ENCODE measurements around the gene NINJ2. TPM values are rescaled to one million over a fixed set of nuclear protein-coding genes. Genes with fewer than 3 reads are reported as not detected.
"Not testable (repeated sequence)": the region's sequence is repeated elsewhere in the genome, so short reads cannot be mapped to it uniquely, and the experiment has no call there.

The NINJ2 gene, protein sequence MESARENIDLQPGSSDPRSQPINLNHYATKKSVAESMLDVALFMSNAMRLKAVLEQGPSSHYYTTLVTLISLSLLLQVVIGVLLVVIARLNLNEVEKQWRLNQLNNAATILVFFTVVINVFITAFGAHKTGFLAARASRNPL
- total RNA-seq (1 to 10 TPM; 3.3 to 4.2 TPM), polyA plus RNA-seq (47.1 TPM)

DNA sequence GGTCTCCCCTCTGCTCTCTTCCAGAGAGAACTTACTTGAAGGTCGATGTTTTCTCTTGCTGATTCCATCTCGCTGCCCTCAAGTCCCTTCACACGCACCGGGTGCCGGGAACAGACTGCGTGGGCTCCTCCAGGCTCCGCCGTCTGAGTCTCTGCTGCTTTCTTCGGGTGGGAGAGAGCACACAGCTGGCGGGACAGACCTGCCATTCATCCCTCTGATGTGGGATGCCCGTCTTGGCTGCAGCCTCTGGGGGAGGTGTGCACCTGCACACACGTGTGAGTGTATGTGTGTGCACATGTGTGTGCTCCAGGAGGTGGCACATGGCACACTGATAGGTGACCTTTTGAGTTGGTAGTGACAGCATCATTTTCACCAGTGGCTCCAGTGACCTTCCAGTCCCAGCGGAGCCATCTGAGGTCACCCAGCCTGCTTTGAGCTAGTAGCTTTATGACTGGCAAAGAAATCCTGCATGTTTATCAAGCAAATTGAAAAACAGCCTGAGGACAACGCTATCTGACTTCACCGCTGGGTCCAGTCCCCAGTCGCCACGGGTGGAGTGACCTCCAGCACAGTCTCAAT, at the start of gene NINJ2:
NINJ2 (minus strand) TSS at position 153 of the 579 bp plus-strand sequence; CDS start at position 68, 85 bp downstream.
- H3K4me3 ChIP-seq (ENCODE audit: low read length), result peak within 1 kb of the TSS; percentile 19
- no peaks in the 10 kb centered on the region for H3K36me3 Mint-ChIP-seq
- no peaks in the 10 kb centered on the region for H3K27me3 ChIP-seq (ENCODE audit: insufficient read depth, low read length, poor library complexity, severe bottlenecking)
- H3K4me1 Mint-ChIP-seq, result peaks cover 41 to 64% (median 51%) of the 10 kb centered on the region in 3 donors
- CTCF ChIA-PET, result interaction anchor here (1.4 to 2.2 kb wide), 2 partner anchors 88 to 151 kb away, joined by 4 to 5 read pairs; no protein-coding TSS in a partner anchor
- peak within 1 kb of the TSS; percentile 0 to 89 (median 84) for H3K4me3 Mint-ChIP-seq
- H3K9me3 Mint-ChIP-seq, result no peaks in the 10 kb centered on the region
- H3K9me3 ChIP-seq (ENCODE audit: low read length), result no peaks in the 10 kb centered on the region
- no peaks in the 10 kb centered on the region for H3K27me3 Mint-ChIP-seq
- POLR2A ChIA-PET, result interaction anchor here (1.6 kb wide), 1 partner anchor 10 kb away, joined by 5 read pairs; no protein-coding TSS in a partner anchor
- H3K27ac ChIP-seq (ENCODE audit: low read depth, low read length), result no peak within 1 kb of the TSS
- H3K27ac Mint-ChIP-seq, result peak within 1 kb of the TSS; percentile 29 to 93 (median 84)
- no peak for DNase-seq
- H3K36me3 ChIP-seq (ENCODE audit: insufficient read depth, low read length), result no peaks in the 10 kb centered on the region
- H3K4me1 ChIP-seq (ENCODE audit: insufficient read depth, low read length), result peaks cover 39% of the 10 kb centered on the region

DNA sequence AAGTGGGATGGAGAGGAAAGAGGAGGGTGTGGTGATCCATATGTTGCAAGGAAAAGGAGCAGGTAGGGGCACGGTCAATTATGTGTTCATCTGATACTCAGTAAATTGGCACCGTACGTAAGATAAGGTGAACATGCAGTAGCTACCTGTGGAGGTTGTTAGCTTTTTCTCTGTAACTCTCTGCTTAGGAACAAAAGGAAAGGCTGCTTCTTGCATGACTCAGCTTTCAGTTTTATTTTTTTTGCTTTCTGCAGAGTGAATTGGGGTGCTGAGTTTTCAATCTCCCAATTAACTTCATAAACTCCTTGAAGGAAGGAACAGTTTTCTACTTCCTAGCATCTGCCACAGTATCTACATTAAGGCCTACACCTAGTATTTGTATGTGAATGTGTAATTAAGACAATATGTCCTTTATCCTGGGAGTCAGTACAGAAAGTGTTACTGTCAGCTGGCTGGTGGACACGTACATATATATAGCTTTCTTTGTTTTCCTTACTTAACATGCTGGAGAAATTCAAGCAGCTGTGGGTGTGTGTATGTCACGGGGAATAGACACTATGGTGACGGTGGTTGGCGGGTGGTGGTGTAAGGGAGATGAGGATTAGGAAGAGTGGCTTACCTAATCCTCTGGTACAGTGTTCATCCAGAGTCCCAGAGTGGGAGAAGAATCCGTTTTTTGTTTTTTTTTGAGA, 49.1 kb upstream of the NINJ2 start:
- no peak overlapping the region for H3K4me3 Mint-ChIP-seq
- H3K4me1 Mint-ChIP-seq, result peaks cover 0 to 6% (median 0%) of the 10 kb centered on the region in 3 donors
- ChIA-PET CTCF (no interaction called here), POLR2A (no interaction called here)
- H3K4me1 ChIP-seq (ENCODE audit: insufficient read depth, low read length), result no peaks in the 10 kb centered on the region
- H3K9me3 Mint-ChIP-seq, result no peaks in the 10 kb centered on the region
- H3K27me3 ChIP-seq (ENCODE audit: insufficient read depth, low read length, poor library complexity, severe bottlenecking), result no peaks in the 10 kb centered on the region
- no peaks in the 10 kb centered on the region for H3K9me3 ChIP-seq (ENCODE audit: low read length)
- H3K27ac Mint-ChIP-seq, result peak overlapping the region in 1 of 8 donors; percentile 41
- no peak overlapping the region for H3K4me3 ChIP-seq (ENCODE audit: low read length)
- no peak for DNase-seq
- H3K36me3 Mint-ChIP-seq, result no peaks in the 10 kb centered on the region
- H3K27ac ChIP-seq (ENCODE audit: low read depth, low read length), result no peak overlapping the region
- no peaks in the 10 kb centered on the region for H3K27me3 Mint-ChIP-seq
- no peaks in the 10 kb centered on the region for H3K36me3 ChIP-seq (ENCODE audit: insufficient read depth, low read length)

DNA sequence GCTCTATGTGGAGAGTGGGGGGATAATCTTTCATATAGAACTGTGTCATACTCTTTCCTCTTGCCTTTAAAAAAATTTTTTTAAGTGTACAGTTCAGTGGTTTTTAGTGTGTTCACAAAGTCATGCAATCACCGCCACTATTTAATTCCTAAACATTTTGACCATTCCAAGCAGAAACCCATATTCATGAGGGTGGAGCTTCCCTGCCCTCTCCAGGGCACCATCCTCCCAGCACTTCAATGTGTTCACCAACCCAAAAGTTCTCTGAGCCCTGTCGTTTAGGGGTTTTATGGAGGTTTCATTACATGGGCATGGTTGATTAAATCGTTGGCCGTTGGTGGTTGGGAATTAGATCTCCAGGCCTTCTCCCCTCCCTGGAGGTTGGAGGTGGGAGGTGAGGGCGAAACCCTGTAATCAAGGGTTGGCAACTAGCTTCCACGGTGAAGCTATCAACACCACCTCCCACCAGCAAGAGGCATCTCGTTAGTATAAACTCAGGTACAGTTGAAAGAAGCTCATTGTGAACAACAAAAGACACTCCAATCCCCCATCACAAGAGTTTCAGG, 46.3 kb upstream of the NINJ2 start:
- ChIA-PET CTCF (interaction anchor here (0.7 to 1.4 kb wide), 2 partner anchors 9 to 24 kb away, joined by 3 read pairs; no protein-coding TSS in a partner anchor), POLR2A (interaction anchor here (0.6 kb wide), 1 partner anchor 23 kb away, joined by 14 read pairs; no protein-coding TSS in a partner anchor)
- no peak overlapping the region for H3K4me3 Mint-ChIP-seq
- Histone ChIP-seq H3K27me3 (ENCODE audit: insufficient read depth, low read length, poor library complexity, severe bottlenecking) (no peaks in the 10 kb centered on the region), H3K4me3 (ENCODE audit: low read length) (no peak overlapping the region), H3K4me1 (ENCODE audit: insufficient read depth, low read length) (no peaks in the 10 kb centered on the region), H3K27ac (ENCODE audit: low read depth, low read length) (no peak overlapping the region), H3K9me3 (ENCODE audit: low read length) (no peaks in the 10 kb centered on the region), H3K36me3 (ENCODE audit: insufficient read depth, low read length) (no peaks in the 10 kb centered on the region)
- H3K27me3 Mint-ChIP-seq, result no peaks in the 10 kb centered on the region
- H3K36me3 Mint-ChIP-seq, result no peaks in the 10 kb centered on the region
- DNase-seq, result no peak
- no peaks in the 10 kb centered on the region for H3K4me1 Mint-ChIP-seq
- H3K9me3 Mint-ChIP-seq, result no peaks in the 10 kb centered on the region
- H3K27ac Mint-ChIP-seq, result no peak overlapping the region

DNA sequence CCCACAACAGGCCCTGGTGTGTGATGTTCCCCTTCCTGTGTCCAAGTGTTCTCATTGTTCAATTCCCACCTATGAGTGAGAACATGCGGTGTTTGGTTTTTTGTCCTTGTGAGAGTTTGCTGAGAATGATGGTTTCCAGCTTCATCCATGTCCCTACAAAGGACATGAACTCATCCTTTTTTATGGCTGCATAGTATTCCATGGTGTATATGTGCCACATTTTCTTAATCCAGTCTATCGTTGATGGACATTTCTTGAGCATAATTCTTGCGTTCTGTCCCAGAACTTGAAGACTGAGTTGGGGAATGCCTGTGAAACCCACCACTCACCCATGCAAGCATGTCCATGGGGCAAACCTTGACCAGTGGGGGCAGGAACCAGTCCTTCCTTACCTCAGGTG, 44.8 kb upstream of the NINJ2 start:
- H3K27me3 Mint-ChIP-seq; H3K9me3 Mint-ChIP-seq; CTCF ChIA-PET; H3K36me3 ChIP-seq (ENCODE audit: insufficient read depth, low read length); H3K9me3 ChIP-seq (ENCODE audit: low read length); H3K4me3 Mint-ChIP-seq; H3K27ac Mint-ChIP-seq; H3K27ac ChIP-seq (ENCODE audit: low read depth, low read length); DNase-seq; H3K4me3 ChIP-seq (ENCODE audit: low read length); H3K36me3 Mint-ChIP-seq; POLR2A ChIA-PET; H3K4me1 ChIP-seq (ENCODE audit: insufficient read depth, low read length); H3K27me3 ChIP-seq (ENCODE audit: insufficient read depth, low read length, poor library complexity, severe bottlenecking); H3K4me1 Mint-ChIP-seq: not testable (repeated sequence)

DNA sequence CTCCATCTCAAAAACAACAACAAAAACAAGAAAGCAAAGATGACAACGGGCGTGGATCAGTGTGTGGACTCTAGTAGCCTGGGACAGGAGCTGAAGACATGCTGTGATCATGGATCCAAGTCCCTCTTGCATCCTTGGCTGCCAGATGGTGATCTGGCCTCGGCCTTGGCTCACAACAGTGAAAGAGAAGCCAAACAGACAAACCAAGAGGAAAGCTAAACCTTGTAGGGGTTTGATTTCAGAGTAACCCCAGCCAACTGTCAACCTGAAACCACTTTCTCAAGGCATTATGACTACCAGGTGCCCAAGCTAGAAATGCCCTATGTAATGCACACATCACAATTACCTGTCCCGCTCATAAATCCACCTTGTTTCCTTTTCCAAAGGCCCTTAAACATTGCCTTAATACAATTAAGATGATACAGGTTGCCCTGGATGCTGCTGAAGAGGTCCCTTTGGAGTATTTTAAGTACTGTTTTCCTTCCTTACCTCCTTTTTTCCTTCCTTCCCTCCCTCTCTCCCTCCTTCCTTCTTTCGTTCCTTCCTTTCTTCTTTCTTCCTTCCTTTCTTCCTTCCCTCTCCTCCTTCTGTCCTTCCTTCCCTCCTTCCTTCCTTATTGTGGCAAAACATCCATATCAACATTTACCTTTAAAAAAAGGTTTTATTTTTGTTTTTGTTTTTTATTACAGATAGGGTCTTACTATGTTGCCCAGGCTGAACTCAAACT, 41.4 kb upstream of the NINJ2 start:
- H3K4me1 ChIP-seq (ENCODE audit: insufficient read depth, low read length), result no peaks in the 10 kb centered on the region
- no peaks in the 10 kb centered on the region for H3K36me3 ChIP-seq (ENCODE audit: insufficient read depth, low read length)
- no peaks in the 10 kb centered on the region for H3K27me3 ChIP-seq (ENCODE audit: insufficient read depth, low read length, poor library complexity, severe bottlenecking)
- Mint-ChIP-seq H3K27ac (peak overlapping the region in 1 of 8 donors; percentile 90), H3K27me3 (no peaks in the 10 kb centered on the region), H3K9me3 (no peaks in the 10 kb centered on the region), H3K36me3 (no peaks in the 10 kb centered on the region), H3K4me1 (peaks cover 0 to 5% (median 4%) of the 10 kb centered on the region in 3 donors), H3K4me3 (no peak overlapping the region)
- POLR2A ChIA-PET, result no interaction called here
- H3K9me3 ChIP-seq (ENCODE audit: low read length), result no peaks in the 10 kb centered on the region
- H3K4me3 ChIP-seq (ENCODE audit: low read length), result no peak overlapping the region
- no peak overlapping the region for H3K27ac ChIP-seq (ENCODE audit: low read depth, low read length)
- no peak for DNase-seq
- CTCF ChIA-PET, result interaction anchor here (1.0 kb wide), 1 partner anchor 12 kb away, joined by 3 read pairs; no protein-coding TSS in a partner anchor

DNA sequence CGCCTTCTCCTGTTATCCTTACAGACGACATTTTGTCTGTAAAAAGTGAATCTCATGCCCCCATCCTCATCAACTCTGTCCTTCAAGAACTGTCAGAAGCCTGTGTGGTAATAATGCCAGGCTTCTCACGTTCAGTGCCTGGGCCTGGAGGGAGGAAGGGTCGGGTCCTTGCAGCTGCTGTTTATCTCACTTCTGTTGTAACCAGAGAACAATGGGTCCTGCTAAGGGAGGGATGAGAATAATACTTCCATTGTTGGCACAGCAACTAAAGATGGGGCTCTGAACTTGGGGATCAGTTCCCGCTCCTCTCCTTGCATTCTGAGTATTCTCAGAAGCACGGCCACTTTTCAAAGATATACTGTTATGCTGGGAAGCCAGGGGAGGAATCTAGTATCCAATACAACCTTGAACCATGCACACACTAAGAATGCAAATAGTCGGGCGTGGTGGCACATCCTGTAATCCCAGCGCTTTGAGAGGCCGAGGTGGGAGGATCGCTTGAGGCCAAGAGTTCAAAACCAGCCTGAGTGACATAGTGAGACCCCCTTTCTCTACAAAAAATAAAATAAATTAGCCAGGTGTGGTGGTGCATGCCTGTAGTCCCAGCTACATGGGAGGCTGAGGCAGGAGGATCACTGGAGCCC, 38.8 kb upstream of the NINJ2 start:
- no peaks in the 10 kb centered on the region for H3K36me3 Mint-ChIP-seq

DNA sequence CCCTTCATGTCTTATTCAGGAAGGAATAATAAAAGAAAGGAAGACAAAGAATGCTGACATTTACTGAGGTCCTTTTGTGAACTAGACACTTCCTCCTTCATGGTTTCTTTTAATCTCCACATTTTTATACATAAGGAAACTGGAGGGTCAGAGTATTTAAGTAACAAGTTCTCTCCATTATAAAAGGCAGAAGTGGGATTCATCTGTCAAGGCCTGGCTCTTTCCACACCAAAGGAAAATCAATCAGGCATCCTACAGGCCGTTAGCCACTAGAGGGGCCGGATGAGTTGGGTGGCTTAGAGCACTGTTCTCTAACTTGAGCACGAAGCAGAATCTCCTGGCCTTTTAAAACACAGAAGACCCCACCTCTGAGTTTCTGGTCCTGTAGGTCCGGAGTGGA, 36.8 kb upstream of the NINJ2 start:
- H3K4me1 Mint-ChIP-seq, result peaks cover 11 to 24% (median 24%) of the 10 kb centered on the region in 3 donors
- H3K36me3 ChIP-seq (ENCODE audit: insufficient read depth, low read length), result no peaks in the 10 kb centered on the region
- H3K27me3 ChIP-seq (ENCODE audit: insufficient read depth, low read length, poor library complexity, severe bottlenecking), result no peaks in the 10 kb centered on the region
- no peak overlapping the region for H3K27ac Mint-ChIP-seq
- H3K27me3 Mint-ChIP-seq, result no peaks in the 10 kb centered on the region
- ChIA-PET POLR2A (no interaction called here), CTCF (interaction anchor here (1.1 kb wide), 1 partner anchor 10 kb away, joined by 3 read pairs; no protein-coding TSS in a partner anchor)
- H3K4me1 ChIP-seq (ENCODE audit: insufficient read depth, low read length), result peaks cover 18% of the 10 kb centered on the region
- H3K27ac ChIP-seq (ENCODE audit: low read depth, low read length), result no peak overlapping the region
- H3K4me3 ChIP-seq (ENCODE audit: low read length), result no peak overlapping the region
- H3K36me3 Mint-ChIP-seq, result no peaks in the 10 kb centered on the region
- peaks cover 0 to 12% (median 10%) of the 10 kb centered on the region in 5 donors for H3K9me3 Mint-ChIP-seq
- H3K9me3 ChIP-seq (ENCODE audit: low read length), result no peaks in the 10 kb centered on the region
- DNase-seq, result no peak
- peak overlapping the region in 1 of 7 donors; percentile 23 for H3K4me3 Mint-ChIP-seq

More for the DNA sequence above, 38.8 kb upstream of the NINJ2 start:
- Histone ChIP-seq H3K36me3 (ENCODE audit: insufficient read depth, low read length) (no peaks in the 10 kb centered on the region), H3K4me1 (ENCODE audit: insufficient read depth, low read length) (peaks cover 9% of the 10 kb centered on the region), H3K9me3 (ENCODE audit: low read length) (no peaks in the 10 kb centered on the region), H3K27ac (ENCODE audit: low read depth, low read length) (no peak overlapping the region), H3K4me3 (ENCODE audit: low read length) (no peak overlapping the region), H3K27me3 (ENCODE audit: insufficient read depth, low read length, poor library complexity, severe bottlenecking) (no peaks in the 10 kb centered on the region)
- H3K27me3 Mint-ChIP-seq, result no peaks in the 10 kb centered on the region
- ChIA-PET CTCF (interaction anchor here (0.6 to 1.3 kb wide), 2 partner anchors 49 kb away, joined by 3 to 4 read pairs; no protein-coding TSS in a partner anchor), POLR2A (no interaction called here)
- peaks cover 0 to 12% (median 10%) of the 10 kb centered on the region in 5 donors for H3K9me3 Mint-ChIP-seq
- H3K4me3 Mint-ChIP-seq, result no peak overlapping the region
- peaks cover 11 to 17% (median 15%) of the 10 kb centered on the region in 3 donors for H3K4me1 Mint-ChIP-seq
- H3K27ac Mint-ChIP-seq, result peak overlapping the region in 1 of 8 donors; percentile 36
- DNase-seq, result no peak
